HEK293 (cell line): Measurements from ENCODE around the gene GNGT1.

Source experiments
- CTCF ChIA-PET: fragments of 350-600 bp; formaldehyde crosslinking; extraction: SDS; loops from one replicate; lab custom pipeline; 2021; ENCODE audit warnings: antibody characterized with exemption; lab: Yijun Ruan, JAX
- POLR2A ChIA-PET: fragments of 300-600 bp; formaldehyde crosslinking; extraction: SDS; loops from one replicate; lab custom pipeline; 2020; ENCODE audit warnings: antibody characterized with exemption, inconsistent platforms; lab: Yijun Ruan, JAX
- H3K27ac ChIP-seq: fragments of 200-500 bp; sonication (Bioruptor generic); 2 replicates; pipeline ENCODE4 v1.5.1; 2014; ENCODE audit warnings: low read depth, low read length, control low read depth, inconsistent platforms; ENCODE audit errors: extremely low read depth
- H3K36me3 ChIP-seq, 2 experiments: fragments of 200-500 bp in 1 of 2; sonication (Bioruptor generic) in 1 of 2; 1 replicate in 1 of 2; 2 replicates in 1 of 2; pipeline ENCODE4 v1.5.1; 2014 to 2017; ENCODE audit warnings: inconsistent platforms in 2 of 2, low read length in 2 of 2; ENCODE audit not compliant: control insufficient read depth in 2 of 2, insufficient read depth in 1 of 2
- H3K4me1 ChIP-seq: fragments of 200-500 bp; sonication (Bioruptor generic); 2 replicates; pipeline ENCODE4 v1.5.1; 2014; ENCODE audit warnings: mild to moderate bottlenecking, low read length, inconsistent platforms; ENCODE audit not compliant: control insufficient read depth, insufficient read depth
- H3K4me3 ChIP-seq: 2 replicates; pipeline ENCODE4 v1.5.1; 2011; ENCODE audit warnings: low read depth, mild to moderate bottlenecking, control low read depth, low read length, moderate library complexity
- H3K9me3 ChIP-seq: fragments of 200-500 bp; sonication (Bioruptor generic); 2 replicates; pipeline ENCODE4 v1.5.1; 2014; ENCODE audit warnings: low read depth, low read length, inconsistent platforms; ENCODE audit not compliant: control insufficient read depth, insufficient read depth
- EGR2 ChIP-seq: fragments of 450-650 bp; formaldehyde crosslinking; IDR thresholded peaks from 2 replicates; pipeline ENCODE4 v1.5.1; 2016; ENCODE audit warnings: low read depth, missing biosample characterization, missing genetic modification characterization
- GLI4 ChIP-seq: fragments of 450-650 bp; formaldehyde crosslinking; IDR thresholded peaks from 2 replicates; pipeline ENCODE4 v1.5.1; 2016; ENCODE audit warnings: missing biosample characterization, missing genetic modification characterization
- GLIS2 ChIP-seq: fragments of 450-650 bp; formaldehyde crosslinking; IDR thresholded peaks from 2 replicates; pipeline ENCODE4 v1.5.1; 2016; ENCODE audit warnings: missing biosample characterization, missing genetic modification characterization
- MEIS1 ChIP-seq: sonication (generic); formaldehyde crosslinking; IDR thresholded peaks from 2 replicates; pipeline ENCODE4 v1.8.1; 2022; ENCODE audit warnings: missing genetic modification reagents, mild to moderate bottlenecking, borderline replicate concordance
- OVOL3 ChIP-seq: fragments of 450-650 bp; formaldehyde crosslinking; IDR thresholded peaks from 2 replicates; pipeline ENCODE4 v1.5.1; 2016; ENCODE audit warnings: missing biosample characterization, missing genetic modification characterization
- PATZ1 ChIP-seq: fragments of 450-650 bp; formaldehyde crosslinking; IDR thresholded peaks from 2 replicates; pipeline ENCODE4 v1.5.1; 2016; ENCODE audit warnings: missing biosample characterization, missing genetic modification characterization
- SETDB1 ChIP-seq: IDR thresholded peaks from one replicate; pipeline ENCODE4 v1.6.1; 2017; ENCODE audit warnings: mild to moderate bottlenecking, low read length, moderate library complexity, mixed read lengths; ENCODE audit not compliant: insufficient read length
- ZBTB1 ChIP-seq: fragments of 450-650 bp; formaldehyde crosslinking; IDR thresholded peaks from 2 replicates; pipeline ENCODE4 v1.5.1; 2016; ENCODE audit warnings: missing biosample characterization, missing genetic modification characterization
- ZBTB17 ChIP-seq: fragments of 450-650 bp; formaldehyde crosslinking; IDR thresholded peaks from 2 replicates; pipeline ENCODE4 v1.5.1; 2016; ENCODE audit warnings: missing biosample characterization, missing genetic modification characterization
- ZBTB21 ChIP-seq: fragments of 450-650 bp; formaldehyde crosslinking; IDR thresholded peaks from 2 replicates; pipeline ENCODE4 v1.5.1; 2017; ENCODE audit warnings: missing biosample characterization, missing genetic modification characterization
- ZBTB44 ChIP-seq: fragments of 450-650 bp; IDR thresholded peaks from 2 replicates; pipeline ENCODE4 v1.5.1; 2018; ENCODE audit warnings: missing biosample characterization, mild to moderate bottlenecking, missing genetic modification characterization
- ZBTB6 ChIP-seq: fragments of 450-650 bp; formaldehyde crosslinking; IDR thresholded peaks from 2 replicates; pipeline ENCODE4 v1.5.1; 2017; ENCODE audit warnings: missing biosample characterization, missing genetic modification characterization
- ZBTB7A ChIP-seq: fragments of 450-650 bp; formaldehyde crosslinking; IDR thresholded peaks from 2 replicates; pipeline ENCODE4 v1.5.1; 2016; ENCODE audit warnings: low read depth, missing biosample characterization, missing genetic modification characterization
- ZNF16 ChIP-seq: fragments of 450-650 bp; formaldehyde crosslinking; IDR thresholded peaks from 2 replicates; pipeline ENCODE4 v1.5.1; 2016; ENCODE audit warnings: low read depth, missing biosample characterization, missing genetic modification characterization
- ZNF174 ChIP-seq: fragments of 450-650 bp; formaldehyde crosslinking; IDR thresholded peaks from 2 replicates; pipeline ENCODE4 v1.5.0; 2017; ENCODE audit warnings: missing biosample characterization, mild to moderate bottlenecking, missing genetic modification characterization
- ZNF18 ChIP-seq: fragments of 450-650 bp; formaldehyde crosslinking; IDR thresholded peaks from 2 replicates; pipeline ENCODE4 v1.5.1; 2016; ENCODE audit warnings: missing biosample characterization, missing genetic modification characterization
- ZNF266 ChIP-seq: fragments of 450-650 bp; formaldehyde crosslinking; IDR thresholded peaks from 2 replicates; pipeline ENCODE4 v1.5.1; 2016; ENCODE audit warnings: missing biosample characterization, missing genetic modification characterization, low read depth
- ZNF274 ChIP-seq, 2 experiments: fragments of 200-500 bp in 1 of 2; fragments of 450-650 bp in 1 of 2; sonication (Bioruptor generic) in 1 of 2; formaldehyde crosslinking in 1 of 2; IDR thresholded peaks; 2 replicates each; pipeline versions ENCODE4 v1.5.1 to v1.6.1; 2014 to 2016; ENCODE audit warnings: borderline replicate concordance in 1 of 2, inconsistent platforms in 1 of 2, low read length in 1 of 2, missing biosample characterization in 1 of 2, missing genetic modification characterization in 1 of 2
- ZNF324 ChIP-seq: fragments of 450-650 bp; formaldehyde crosslinking; IDR thresholded peaks from 2 replicates; pipeline ENCODE4 v1.5.1; 2016; ENCODE audit warnings: missing biosample characterization, missing genetic modification characterization
- ZNF48 ChIP-seq: fragments of 450-650 bp; formaldehyde crosslinking; IDR thresholded peaks from 2 replicates; pipeline ENCODE4 v1.5.1; 2016; ENCODE audit warnings: missing biosample characterization, missing genetic modification characterization
- ZNF555 ChIP-seq: fragments of 450-650 bp; formaldehyde crosslinking; conservative IDR thresholded peaks from 2 replicates; pipeline ENCODE4 v1.5.1; 2017; ENCODE audit warnings: missing biosample characterization, mild to moderate bottlenecking, missing genetic modification characterization, inconsistent platforms
- ZNF701 ChIP-seq: fragments of 450-650 bp; formaldehyde crosslinking; IDR thresholded peaks from 2 replicates; pipeline ENCODE4 v1.5.1; 2016; ENCODE audit warnings: missing biosample characterization, missing genetic modification characterization
- ZNF777 ChIP-seq: fragments of 450-650 bp; formaldehyde crosslinking; IDR thresholded peaks from 2 replicates; pipeline ENCODE4 v1.5.1; 2017; ENCODE audit warnings: missing biosample characterization, missing genetic modification characterization, borderline replicate concordance
- ZNF830 ChIP-seq: fragments of 450-650 bp; IDR thresholded peaks from 2 replicates; pipeline ENCODE4 v1.5.0; 2018; ENCODE audit warnings: missing biosample characterization, missing genetic modification characterization, low read depth, mild to moderate bottlenecking, moderate library complexity
- ZSCAN30 ChIP-seq: fragments of 450-650 bp; IDR thresholded peaks from 2 replicates; pipeline ENCODE4 v1.5.1; 2018; ENCODE audit warnings: missing biosample characterization, mild to moderate bottlenecking, missing genetic modification characterization, moderate library complexity

The GNGT1 gene

GRCh38 chr7:93948873-93949272 is 42.5 kb downstream of the GNGT1 start:
- Histone ChIP-seq H3K4me3 (no peak overlapping the region), H3K36me3 (no peaks in the 10 kb centered on the region), H3K4me1 (no peaks in the 10 kb centered on the region), H3K27ac (no peak overlapping the region), H3K9me3 (no peaks in the 10 kb centered on the region)
- ChIA-PET POLR2A (no interaction called here), CTCF (interaction anchor here (1.0 kb wide), 1 partner anchor 46 kb away, joined by 5 read pairs; no protein-coding TSS in a partner anchor)
- TF ChIP-seq ZNF18 (tag by site-specific recombination): no peak
- no peak for TF ChIP-seq ZBTB21 (tag by site-specific recombination)
- no peak for TF ChIP-seq EGR2 (tag by site-specific recombination)
- TF ChIP-seq ZBTB6 (tag by site-specific recombination): no peak
- no peak for TF ChIP-seq OVOL3 (tag by site-specific recombination)
- no peak for TF ChIP-seq ZNF174
- no peak for TF ChIP-seq ZBTB1 (tag by site-specific recombination)
- TF ChIP-seq ZNF266: no peak
- TF ChIP-seq MEIS1: no peak
- TF ChIP-seq GLIS2 (tag by site-specific recombination): no peak
- no peak for TF ChIP-seq SETDB1
- TF ChIP-seq ZNF16: no peak

GRCh38 chr7:93949423-93949822 is 43.1 kb downstream of the GNGT1 start:
- Histone ChIP-seq H3K27ac (no peak overlapping the region), H3K4me3 (no peak overlapping the region), H3K36me3 (no peaks in the 10 kb centered on the region), H3K4me1 (no peaks in the 10 kb centered on the region), H3K9me3 (no peaks in the 10 kb centered on the region)
- POLR2A ChIA-PET: no interaction called here
- CTCF ChIA-PET: interaction anchor here (1.0 kb wide), 1 partner anchor 46 kb away, joined by 5 read pairs; no protein-coding TSS in a partner anchor
- TF ChIP-seq GLI4 (tag by site-specific recombination) (no peak), ZBTB7A (tag by site-specific recombination) (no peak), ZNF830 (no peak), ZBTB17 (tag by site-specific recombination) (no peak), ZNF274 (IDR thresholded peaks at IDR 0.05; ENCODE audit: low read length) (no peak), ZNF274 (tag by site-specific recombination; IDR thresholded peaks at IDR 0.05; ENCODE audit: borderline replicate concordance) (no peak), EGR2 (tag by site-specific recombination) (no peak), ZBTB44 (tag by site-specific recombination) (no peak), ZNF48 (tag by site-specific recombination) (no peak), ZNF324 (no peak), ZNF555 (tag by site-specific recombination) (no peak), ZSCAN30 (tag by site-specific recombination) (no peak), ZNF777 (no peak), ZNF701 (tag by site-specific recombination) (no peak), PATZ1 (tag by site-specific recombination) (no peak)
